Left ventricle myocardium superior (tissue), 1 donor: ENCODE measurements around the gene CXCL11. TPM values are rescaled to one million over a fixed set of nuclear protein-coding genes. Genes with fewer than 3 reads are reported as not detected.
"Not testable (repeated sequence)": the region's sequence is repeated elsewhere in the genome, so short reads cannot be mapped to it uniquely, and the experiment has no call there.

Experiments used
- ATAC-seq: fragments of 200-7000 bp; cut with Tn5 transposase; one replicate; pipeline ENCODE4 v1.9.1; 2020; ENCODE audit warnings: mild to moderate bottlenecking, moderate library complexity
- DNase-seq: peaks from one replicate; pipeline ENCODE4 v3.0.0-alpha.2; 2020
- intact Hi-C: fragments of 100-400 bp; cut with micrococcal nuclease; formaldehyde crosslinking; loops from one replicate; pipeline ENCODE4 v1.11.0; 2022
- total RNA-seq: library from RNA; stranded (reverse); fragmentation: NEBNext Ultra II Directional; extraction: Animal tissue kit (Norgen Biotek cat#: 25700); gene quantifications from one replicate; pipeline ENCODE4 v1.2.1, GENCODE V29; 2021
- donor health status: DM: no; HTN: yes; CAD: no; lungs with severe emphysema.

CXCL11 gene
- total RNA-seq, 1 donor from 2014 or later = 0.42 TPM

DNA sequence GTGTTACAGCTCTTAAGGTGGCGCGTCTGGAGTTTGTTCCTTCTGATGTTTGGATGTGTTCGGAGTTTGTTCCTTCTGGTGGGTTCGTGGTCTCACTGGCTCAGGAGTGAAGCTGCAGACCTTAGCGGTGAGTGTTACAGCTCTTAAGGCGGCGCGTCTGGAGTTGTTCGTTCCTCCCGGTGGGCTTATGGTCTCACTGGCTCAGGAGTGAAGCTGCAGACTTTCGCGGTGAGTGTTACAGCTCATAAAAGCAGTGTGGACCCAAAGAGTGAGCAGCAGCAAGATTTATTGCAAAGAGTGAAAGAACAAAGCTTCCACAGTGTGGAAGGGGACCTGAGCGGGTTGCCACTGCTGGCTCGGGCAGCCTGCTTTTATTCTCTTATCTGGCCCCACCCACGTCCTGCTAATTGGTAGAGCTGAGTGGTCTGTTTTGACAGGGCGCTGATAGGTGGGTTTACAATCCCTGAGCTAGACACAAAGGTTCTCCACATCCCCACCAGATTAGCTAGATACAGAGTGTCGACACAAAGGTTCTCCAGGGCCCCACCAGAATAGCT is 14.1 kb upstream of the CXCL11 start:
- intact Hi-C loops, ATAC-seq, DNase-seq: not testable (repeated sequence)

GRCh38 chr4:76044686-76045085 is 8.8 kb upstream of the CXCL11 start:
- ATAC-seq, intact Hi-C loops, DNase-seq: not testable (repeated sequence)

GRCh38 chr4:76043306-76043705 is 7.4 kb upstream of the CXCL11 start:
- ATAC-seq, DNase-seq, intact Hi-C loops: not testable (repeated sequence)

GRCh38 chr4:76042241-76042998 is 6.5 kb upstream of the CXCL11 start:
- intact Hi-C loops, DNase-seq, ATAC-seq: not testable (repeated sequence)

- DNase-seq (no peak), ATAC-seq (no peak)
- intact Hi-C loops = no loop called here
Observed at GRCh38 chr4:76036855-76037254, 985 bp upstream of the CXCL11 start.

- intact Hi-C loops = no loop called here
- no peak for ATAC-seq
- no peak for DNase-seq
Observed at GRCh38 chr4:76035141-76035540, 729 bp downstream of the CXCL11 start.

- ATAC-seq (no peak), DNase-seq (no peak)
- intact Hi-C loops = no loop called here
Observed at GRCh38 chr4:76029300-76029699, 6.6 kb downstream of the CXCL11 start.

- DNase-seq (no peak), ATAC-seq (no peak)
- intact Hi-C loops = no loop called here
Observed at GRCh38 chr4:76028350-76028765, 7.5 kb downstream of the CXCL11 start.

DNA sequence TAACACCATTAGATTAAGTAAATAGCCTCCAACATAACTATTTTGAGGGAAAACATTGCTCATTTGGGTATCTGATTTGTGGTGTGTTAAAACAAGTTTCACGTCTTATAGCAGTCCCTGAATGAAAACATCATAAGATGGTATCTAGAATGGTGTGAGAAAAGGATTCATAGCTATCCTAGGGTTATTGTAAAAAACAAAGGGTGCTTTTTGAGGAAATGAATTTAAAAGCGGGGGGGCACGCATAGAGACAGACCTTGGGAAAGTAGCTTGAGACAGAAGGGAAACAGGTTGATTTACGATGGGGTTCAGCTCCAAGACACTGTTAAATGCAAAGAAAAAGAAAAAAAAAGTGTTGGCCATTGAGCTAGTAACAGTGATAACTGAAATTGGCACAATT is 11.8 kb downstream of the CXCL11 start:
- ATAC-seq = no peak
- no peak for DNase-seq
- intact Hi-C loops = no loop called here

GRCh38 chr4:76023389-76023788 is 12.5 kb downstream of the CXCL11 start, which contains the start of gene CXCL10:
TSS of gene CXCL10 (minus strand) at chr4:76023497. CDS start at chr4:76023431, 66 bp downstream.
- ATAC-seq = no peak
- no peak for DNase-seq
- intact Hi-C loops = no loop called here

GRCh38 chr4:76022677-76023076 is 13.2 kb downstream of the CXCL11 start:
- no peak for ATAC-seq
- intact Hi-C loops = no loop called here

GRCh38 chr4:76022031-76022430 is 13.8 kb downstream of the CXCL11 start:
- ATAC-seq (no peak), DNase-seq (no peak)
- intact Hi-C loops = no loop called here

More at GRCh38 chr4:76022677-76023076, 13.2 kb downstream of the CXCL11 start:
- DNase-seq = no peak

GRCh38 chr4:76017056-76017686 is 18.7 kb downstream of the CXCL11 start:
- ATAC-seq = no peak
- intact Hi-C loops = no loop called here
- DNase-seq = no peak

DNA sequence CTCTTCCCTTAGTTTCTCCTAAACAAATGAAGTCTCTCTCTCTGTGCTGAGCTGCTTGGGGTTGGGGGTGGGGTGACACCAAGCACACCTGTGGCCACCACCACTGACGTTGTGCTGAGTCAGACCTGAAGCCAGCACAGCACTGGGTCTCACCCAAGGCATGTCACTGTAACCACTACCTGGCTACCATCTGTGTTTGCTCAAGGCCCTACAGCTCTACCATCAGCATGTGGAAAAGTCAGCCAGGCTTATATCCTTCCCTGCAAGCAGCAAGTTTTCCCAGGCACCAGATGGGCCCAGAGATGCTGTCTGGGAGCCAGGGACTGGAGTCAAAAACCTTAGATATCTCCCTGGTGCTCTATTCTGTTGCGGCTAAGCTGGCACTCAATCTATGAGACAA is 19.5 kb downstream of the CXCL11 start:
- intact Hi-C loops = no loop called here
- no peak for ATAC-seq
- no peak for DNase-seq

DNA sequence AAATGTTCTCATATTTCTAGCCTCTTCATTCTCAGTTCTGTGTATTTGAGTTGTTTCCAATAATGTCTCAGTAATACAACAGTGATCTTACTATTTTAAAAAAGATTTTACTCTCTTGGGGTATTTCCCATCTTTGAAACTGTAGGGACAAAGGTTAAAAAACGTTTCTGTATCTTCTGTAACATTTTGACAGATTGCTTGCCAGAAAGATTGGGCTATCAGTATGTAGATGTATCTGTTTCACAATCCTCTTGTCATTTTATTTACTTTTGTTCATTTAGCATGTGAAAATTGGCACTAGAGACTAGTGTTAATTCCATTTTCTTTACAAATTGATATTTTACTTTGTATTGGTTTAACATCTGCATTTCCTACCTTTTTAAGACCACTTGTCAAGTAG is 22.3 kb downstream of the CXCL11 start:
- intact Hi-C loops = no loop called here
- ATAC-seq = no peak
- DNase-seq = no peak

DNA sequence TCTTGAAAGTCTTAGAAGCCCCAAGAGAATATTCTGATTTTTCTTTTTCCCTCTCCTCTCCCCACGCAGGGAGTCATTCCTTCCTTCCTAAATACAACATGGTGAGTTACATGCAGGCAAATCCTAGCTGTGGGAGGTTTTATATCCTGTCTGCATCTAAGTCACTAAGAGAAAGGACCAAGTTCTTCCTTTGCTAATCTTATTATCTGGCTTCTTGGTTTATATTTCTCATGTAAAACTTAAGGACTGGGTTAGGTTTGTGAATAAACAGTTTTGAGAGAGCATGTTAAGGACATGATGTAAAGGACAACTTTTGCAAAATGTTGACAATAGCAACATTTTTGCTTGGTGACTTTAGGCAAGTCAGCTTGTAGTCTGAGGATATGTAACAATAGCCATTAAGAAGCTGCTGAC is 23.5 kb downstream of the CXCL11 start:
- ATAC-seq (peak; percentile 29), DNase-seq (no peak)
- intact Hi-C loops = no loop called here

- ATAC-seq (peak; percentile 81), DNase-seq (no peak)
- intact Hi-C loops = no loop called here
Observed at GRCh38 chr4:76011700-76012387, 24.0 kb downstream of the CXCL11 start.

DNA sequence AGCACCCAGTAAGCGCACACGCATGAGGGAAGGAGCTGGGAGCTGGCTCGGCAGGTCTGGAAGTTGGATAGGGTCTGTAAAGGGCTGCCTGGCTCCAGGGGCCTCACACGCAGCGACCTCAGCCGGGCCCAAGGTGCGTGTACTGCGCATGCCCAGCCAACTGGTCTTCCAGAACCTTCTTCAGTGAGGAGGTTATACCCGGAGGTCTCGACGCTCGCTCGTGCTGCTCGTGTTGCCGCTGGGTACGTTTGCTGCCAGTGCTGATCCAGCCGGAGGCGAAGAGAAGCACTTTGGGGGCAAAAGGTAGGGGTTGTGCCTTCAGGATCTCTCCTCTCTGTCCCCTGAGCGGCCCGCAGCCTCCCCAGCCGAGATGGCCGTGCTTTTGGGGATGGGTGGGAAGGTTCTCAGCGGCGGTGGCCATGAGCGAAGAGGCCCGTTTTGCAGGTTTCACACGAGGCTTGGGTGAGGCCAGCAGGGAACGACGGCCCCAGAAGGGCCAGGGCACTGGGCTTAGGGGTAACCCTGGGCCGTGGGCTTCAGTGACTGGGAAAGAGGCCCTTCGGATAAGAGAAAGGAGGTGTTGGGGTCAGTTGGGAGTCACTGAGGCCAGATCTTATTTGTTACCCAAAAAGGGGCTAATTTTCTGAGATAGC is 24.7 kb downstream of the CXCL11 start:
- ATAC-seq (no peak), DNase-seq (no peak)
- intact Hi-C loops = no loop called here

DNA sequence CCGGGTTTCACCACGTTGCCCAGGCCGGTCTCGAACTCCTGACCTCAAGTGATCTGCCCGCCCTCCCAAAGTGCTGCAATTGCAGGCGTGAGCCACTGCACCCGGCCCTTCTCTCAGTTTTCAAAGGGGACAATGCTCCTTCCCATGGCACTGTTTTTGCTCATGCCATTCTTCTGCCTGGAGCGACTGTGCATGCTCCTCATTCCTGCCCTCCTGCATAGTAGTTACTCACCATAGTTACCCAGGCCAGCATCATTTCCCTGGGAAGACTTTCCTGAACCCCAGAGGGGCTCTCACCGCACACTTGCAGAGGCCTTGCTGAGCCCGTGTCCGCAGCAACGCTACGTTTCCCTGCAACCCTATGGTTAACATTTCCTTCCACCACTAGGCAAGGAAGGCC is 25.3 kb downstream of the CXCL11 start:
- intact Hi-C loops = no loop called here
- ATAC-seq (no peak), DNase-seq (no peak)
